ELR (cell line): Measurements from ENCODE around the gene ZNRF2.
A peak's percentile ranks its signal among the peaks of the same experiment; 100 is the strongest.
"Not testable (repeated sequence)": the region's sequence is repeated elsewhere in the genome, so short reads cannot be mapped to it uniquely, and the experiment has no call there.

ENCODE experiments used
- DNase-seq: peaks from one replicate; pipeline ENCODE4 v3.0.0-alpha.2; 2015; ENCODE audit warnings: low read depth

The ZNRF2 gene

DNA sequence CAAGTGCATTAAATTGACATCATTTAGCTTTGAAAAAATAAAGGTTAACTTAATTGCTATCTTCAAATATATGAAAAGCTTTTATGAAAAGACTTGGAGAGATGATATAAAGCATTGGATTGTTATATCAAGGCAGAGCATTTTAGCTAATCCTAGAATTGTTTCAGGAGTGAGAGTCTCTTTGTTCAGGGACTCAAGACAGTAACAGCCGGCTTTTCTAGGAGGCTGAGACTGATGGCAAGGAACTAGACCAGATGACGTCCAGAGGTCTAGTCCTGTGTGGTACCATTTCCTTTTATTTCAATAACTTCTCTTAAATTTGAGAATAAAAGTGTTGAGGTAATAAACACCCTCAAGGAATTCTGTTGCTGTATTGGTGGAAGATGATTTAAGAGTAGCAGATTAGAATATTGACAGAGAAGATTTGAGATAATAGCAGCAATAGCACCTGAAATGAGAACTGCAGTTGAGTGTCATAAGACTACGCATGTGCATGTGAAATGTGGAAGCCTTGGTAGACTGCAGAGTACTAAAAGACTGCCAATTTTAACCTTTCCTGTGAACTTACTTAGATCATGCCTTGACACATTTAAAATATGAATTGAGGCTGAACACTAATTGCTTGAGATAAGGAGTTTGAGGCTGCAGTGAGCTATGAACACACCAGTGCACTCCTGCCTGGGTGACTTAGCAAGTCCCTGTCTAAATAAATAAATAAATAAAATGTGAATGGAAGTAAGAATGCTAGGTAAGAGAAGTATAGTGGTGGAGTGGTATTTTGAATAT, 79.6 kb downstream of the ZNRF2 start:
- DNase-seq, result no peak

DNA sequence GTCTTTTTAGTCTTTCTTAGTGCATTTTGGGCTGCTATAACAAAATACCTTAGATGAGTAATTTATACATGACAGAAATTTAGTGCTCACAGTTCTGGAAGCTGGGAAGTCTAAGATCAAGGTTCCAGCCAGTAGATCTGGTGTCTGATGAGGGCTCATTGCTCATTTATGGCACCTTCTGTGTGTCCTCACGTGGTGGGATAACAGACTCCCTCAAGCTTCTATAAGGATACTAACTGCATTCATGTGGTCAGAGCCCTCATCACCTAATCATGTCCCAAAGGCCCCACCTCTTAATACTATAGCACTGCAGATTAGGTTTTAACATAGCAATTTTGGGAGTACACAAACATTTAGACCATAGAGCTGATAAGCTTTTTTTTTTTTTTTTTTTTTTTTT, 80.4 kb downstream of the ZNRF2 start:
- DNase-seq, result no peak

GRCh38 chr7:30365621-30366020, 81.2 kb downstream of the ZNRF2 start:
- peak; percentile 9 for DNase-seq

GRCh38 chr7:30366606-30367005, 82.2 kb downstream of the ZNRF2 start:
- DNase-seq, result peak; percentile 57

DNA sequence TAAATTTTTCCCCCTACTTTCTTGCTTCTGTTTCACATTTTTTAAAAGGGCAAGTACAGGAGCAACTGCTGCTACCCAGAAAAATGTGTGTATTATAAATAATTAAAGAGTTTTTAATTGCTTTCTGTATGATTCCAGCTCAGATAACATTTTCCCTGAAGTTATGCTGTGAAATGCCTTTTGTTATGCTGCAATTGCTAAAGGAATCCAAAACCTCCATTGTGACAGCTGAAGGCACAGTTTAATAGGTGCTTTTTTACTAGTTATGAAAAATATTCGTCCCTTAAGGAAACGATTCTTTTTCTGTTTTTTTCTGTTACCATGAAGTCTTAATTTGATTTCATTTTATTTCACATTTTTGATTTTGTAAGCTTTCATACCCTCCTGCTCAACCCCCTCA, 83.2 kb downstream of the ZNRF2 start:
- DNase-seq, result no peak

GRCh38 chr7:30369879-30370278, 85.5 kb downstream of the ZNRF2 start:
- no peak for DNase-seq

- no peak for DNase-seq
Measured at GRCh38 chr7:30371321-30371720, 86.9 kb downstream of the ZNRF2 start.

DNA sequence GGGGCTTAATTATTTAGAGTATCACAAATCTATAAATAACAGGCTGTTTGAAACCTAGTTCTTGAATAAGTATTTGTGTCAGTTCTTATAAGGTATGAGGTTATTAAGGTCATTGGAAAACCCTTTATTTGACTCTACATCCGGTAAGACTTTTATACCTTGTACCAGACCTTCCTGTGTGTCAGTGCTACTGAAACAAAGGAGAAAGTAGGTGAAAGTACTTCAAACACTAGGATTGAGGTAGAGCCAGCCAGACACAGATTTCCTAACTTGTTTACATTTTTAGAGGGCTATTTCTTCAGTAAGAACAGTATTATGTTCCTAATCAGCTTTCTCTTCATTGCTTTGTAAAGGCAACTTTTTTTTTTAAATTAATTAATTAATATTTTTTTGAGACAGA, 93.9 kb downstream of the ZNRF2 start:
- no peak for DNase-seq

GRCh38 chr7:30379131-30379530, 94.7 kb downstream of the ZNRF2 start:
- no peak for DNase-seq

DNA sequence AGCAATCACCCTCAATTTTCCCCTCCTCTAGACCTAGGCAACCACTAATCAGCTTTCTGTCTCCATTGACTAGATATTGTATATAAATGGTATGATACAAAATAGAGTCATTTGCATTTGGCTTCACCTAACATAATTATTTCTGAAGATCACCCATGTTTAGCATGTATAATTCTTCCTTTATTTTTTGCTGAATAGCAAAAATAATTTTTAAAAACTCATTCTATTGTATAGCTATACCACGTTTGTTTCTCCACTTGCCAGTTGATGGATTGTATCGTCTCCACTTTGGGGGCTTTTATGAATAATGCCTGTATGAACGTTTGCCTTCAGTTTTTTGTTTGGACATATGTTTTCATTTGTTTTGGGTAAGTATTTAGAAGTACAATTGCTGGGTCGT, 95.3 kb downstream of the ZNRF2 start:
- no peak for DNase-seq

DNA sequence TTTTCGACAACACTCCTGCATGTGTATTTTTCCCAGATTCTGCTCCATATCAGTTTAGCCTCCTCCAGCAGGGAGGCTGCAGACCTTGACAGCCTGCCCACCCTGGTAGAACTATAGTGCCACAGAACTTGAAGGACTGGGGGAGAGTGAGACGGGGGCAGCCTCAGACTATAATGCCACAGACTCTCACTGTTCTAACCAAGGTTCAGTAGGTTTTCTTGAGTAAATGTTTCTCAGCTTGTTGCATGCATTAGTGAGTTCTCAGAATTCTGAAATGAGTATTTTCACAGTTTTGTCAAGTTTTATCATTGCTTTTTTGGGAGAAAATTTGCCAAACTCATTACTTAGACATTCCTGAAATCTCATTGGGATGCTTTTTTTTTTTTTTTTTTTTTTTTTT, 95.9 kb downstream of the ZNRF2 start:
- no peak for DNase-seq

DNA sequence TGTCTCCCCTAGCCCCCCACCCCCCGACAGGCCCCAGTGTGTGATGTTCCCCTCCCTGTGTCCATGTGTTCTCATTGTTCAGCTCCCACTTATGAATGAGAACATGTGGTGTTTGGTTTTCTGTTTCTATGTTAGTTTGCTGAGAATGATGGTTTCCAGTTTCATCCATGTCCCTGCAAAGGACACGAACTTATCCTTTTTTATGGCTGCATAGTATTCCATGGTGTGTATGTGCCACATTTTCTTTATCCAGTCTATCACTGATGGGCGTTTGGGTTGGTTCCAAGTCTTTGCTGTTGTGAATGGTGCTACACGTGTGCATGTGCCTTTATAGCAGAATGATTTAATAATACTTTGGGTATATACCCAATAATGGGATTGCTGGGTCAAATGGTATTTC, 96.4 kb downstream of the ZNRF2 start:
- not testable (repeated sequence) for DNase-seq

- DNase-seq, result no peak
Measured at GRCh38 chr7:30382607-30383006, 98.2 kb downstream of the ZNRF2 start.

GRCh38 chr7:30389791-30390190, 105.4 kb downstream of the ZNRF2 start:
- no peak for DNase-seq

DNA sequence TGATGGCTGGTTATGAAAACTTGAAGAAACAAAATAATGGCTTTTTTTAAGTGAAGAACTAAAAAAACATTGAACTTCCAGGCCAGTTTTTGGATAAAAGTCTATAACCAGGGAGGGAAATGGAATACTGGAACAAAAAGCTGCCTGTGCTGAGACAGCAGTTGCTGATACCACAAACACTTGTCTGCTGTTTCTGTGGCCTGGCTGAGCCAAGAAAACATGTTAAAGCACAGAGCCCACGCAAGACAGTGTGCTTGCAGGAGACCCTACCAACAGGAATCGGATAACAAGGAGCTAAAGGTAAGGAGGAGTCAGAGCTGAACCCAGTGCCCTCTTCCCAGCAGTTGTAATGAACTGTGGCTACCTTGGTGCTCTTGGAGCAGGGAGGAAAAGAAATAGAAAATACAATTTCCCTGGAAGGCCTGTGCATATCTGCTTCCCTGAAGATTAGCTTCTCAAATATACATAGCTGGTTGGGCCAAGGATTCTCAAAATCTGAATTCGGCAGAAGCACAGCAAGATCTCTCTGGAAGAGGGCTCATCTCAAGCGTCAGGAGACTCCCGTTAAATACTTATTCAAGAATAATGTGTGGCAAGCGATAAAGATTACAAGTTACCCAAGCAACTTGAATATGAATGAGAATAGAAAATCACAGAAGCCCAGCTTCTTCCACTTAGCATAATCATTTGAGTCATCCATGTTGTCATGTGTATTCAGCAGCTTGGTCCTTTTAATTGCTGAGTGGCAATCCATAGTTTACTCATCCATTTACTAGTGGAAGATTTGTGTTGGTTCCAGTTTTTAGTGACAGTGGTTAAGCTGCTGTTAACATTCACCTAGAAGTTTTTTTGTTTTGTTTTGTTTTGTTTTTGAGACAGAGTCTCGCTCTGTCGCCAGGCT, 106.6 kb downstream of the ZNRF2 start:
- no peak for DNase-seq

GRCh38 chr7:30391806-30392205, 107.4 kb downstream of the ZNRF2 start:
- DNase-seq, result no peak

DNA sequence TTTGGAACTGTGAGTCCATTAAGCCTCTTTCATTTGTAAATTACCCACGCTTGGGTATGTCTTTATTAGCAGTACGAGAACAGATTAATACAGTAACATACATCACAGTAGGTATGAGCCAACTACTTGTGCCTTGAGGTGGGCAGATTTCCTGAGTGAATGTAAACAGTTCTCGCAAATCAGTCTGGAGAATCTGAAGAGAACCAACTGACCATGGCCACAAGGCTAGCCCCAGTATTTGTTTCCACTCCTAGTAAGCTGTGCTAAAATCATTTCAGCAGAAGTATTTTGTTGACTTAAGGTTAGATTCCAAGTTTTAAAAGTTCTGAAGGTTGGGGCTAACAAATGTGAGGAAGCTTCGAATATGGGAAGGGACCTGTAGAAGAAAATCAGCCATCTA, 111.3 kb downstream of the ZNRF2 start:
- no peak for DNase-seq

GRCh38 chr7:30396389-30396788, 112.0 kb downstream of the ZNRF2 start:
- peak; percentile 9 for DNase-seq

DNA sequence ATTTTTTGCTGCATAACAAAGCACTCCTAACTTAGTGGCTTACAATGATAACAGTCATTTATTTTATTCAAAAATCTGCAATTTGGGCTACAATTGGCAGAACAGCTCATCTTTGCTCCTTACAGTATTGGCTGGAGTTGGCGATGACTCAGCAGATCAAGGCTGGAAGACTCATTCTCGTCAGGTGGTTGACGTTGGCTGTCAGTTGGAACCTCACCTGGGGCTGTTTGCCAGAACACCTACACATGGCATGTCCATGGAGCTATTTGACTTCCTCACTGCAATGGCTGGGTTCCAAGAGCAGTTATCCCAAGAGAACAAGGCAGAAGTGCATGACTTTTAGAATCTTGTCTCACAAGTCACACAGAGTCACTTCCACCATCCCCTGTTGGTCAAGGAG, 119.1 kb downstream of the ZNRF2 start:
- DNase-seq, result no peak

GRCh38 chr7:30405179-30405578, 120.8 kb downstream of the ZNRF2 start:
- DNase-seq, result no peak

GRCh38 chr7:30406664-30407425, 122.4 kb downstream of the ZNRF2 start:
- DNase-seq, result no peak

DNA sequence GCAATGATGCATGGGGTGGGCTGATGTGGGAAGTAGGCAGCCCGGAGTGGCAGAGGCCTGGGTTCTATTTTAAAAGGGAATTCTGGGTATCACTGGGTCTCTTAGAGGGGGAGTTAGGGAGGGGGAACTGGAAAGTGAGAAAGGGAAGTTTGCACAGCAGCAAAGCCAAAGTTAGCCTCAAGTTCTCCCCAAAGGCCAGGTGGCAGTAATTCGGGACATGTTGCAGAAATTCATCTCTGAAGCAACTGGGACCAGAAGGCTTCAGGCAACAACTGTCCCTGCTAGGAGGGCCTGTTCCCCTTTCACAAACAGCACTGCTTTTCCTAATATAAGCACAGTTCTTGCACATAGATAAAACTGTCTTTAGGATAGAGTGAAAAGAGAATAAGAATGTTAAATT, 126.8 kb downstream of the ZNRF2 start:
- no peak for DNase-seq

DNA sequence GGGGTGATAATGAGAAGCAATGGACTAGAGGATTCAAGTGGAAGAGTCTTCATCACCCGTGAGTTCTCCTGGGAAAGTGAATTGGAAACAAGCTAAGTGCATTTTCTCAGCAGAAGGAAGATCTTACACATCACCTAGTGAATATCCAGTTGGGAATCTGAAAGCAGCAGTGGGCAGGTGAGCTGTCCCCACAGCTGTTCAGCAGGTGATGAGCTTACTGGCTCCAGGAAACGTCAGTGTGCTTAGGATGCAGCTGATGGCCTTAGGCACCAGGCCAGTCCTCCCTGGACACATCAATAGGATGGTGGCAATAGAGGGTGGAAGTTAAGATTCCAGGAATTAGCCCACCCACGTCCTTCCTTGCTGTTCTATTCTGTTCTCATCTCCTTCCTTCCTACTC, 127.5 kb downstream of the ZNRF2 start:
- DNase-seq, result no peak
